Gastrocnemius medialis (tissue), 4 donors: Measurements from ENCODE around the gene CPEB3.

Experiments
- CTCF ChIP-seq, 5 experiments: fragments of 450-650 bp in 3 of 5; fragments of 200-600 bp in 2 of 5; sonication (generic) in 2 of 5; IDR thresholded peaks in 4 of 5; conservative IDR thresholded peaks in 1 of 5; 1 replicate in 4 of 5; 2 replicates in 1 of 5; pipeline ENCODE4 v1.5.1; 2016 to 2019; ENCODE audit warnings: antibody characterized with exemption in 5 of 5, mild to moderate bottlenecking in 3 of 5, moderate library complexity in 3 of 5
- POLR2A ChIP-seq, 2 donors: fragments of 450-650 bp; IDR thresholded peaks; one replicate each; pipeline ENCODE4 v1.6.1; 2017; ENCODE audit warnings: antibody characterized with exemption in 2 of 2, mild to moderate bottlenecking in 2 of 2, moderate library complexity in 2 of 2

DNA sequence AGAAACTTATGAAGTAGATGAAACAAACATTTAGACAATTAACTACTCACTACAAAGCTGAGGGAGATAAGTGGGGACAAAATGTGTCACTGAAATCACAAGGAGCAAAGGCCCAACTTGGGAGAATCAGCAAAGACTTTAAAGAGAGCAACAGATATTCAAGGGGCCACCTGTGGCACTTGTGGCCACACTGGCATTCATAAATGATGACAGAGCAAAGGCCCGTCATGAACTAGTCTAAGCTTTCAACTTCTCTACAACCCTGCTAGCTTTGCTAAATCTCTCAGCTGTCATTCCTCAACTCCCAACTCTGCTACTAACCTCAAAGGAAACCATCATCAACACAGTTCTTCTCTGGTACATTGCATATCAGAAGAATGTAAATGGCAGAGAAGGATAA is 178.4 kb downstream of the CPEB3 start:
- TF ChIP-seq CTCF (IDR thresholded peaks at IDR 0.05 in 4 of 5, conservative IDR thresholded peaks at IDR 0.05 in 1 of 5) (no peak), POLR2A (IDR thresholded peaks at IDR 0.05) (no peak)
